Measurements from ENCODE around the gene MPPED1. TPM values are rescaled to one million over a fixed set of nuclear protein-coding genes. Genes with fewer than 3 reads are reported as not detected.

The MPPED1 gene
- total RNA-seq, 1 donor from 2014 or later: not detected

GRCh38 chr22:43476341-43476740 is 64.5 kb downstream of the MPPED1 start:
- H3K4me3 Mint-ChIP-seq (ENCODE audit: unreplicated experiment): no peak overlapping the region
- no peak overlapping the region for H3K27ac Mint-ChIP-seq (ENCODE audit: unreplicated experiment)
- H2AFZ ChIP-seq (ENCODE audit: low read depth, low read length): no peak overlapping the region
- FAIRE-seq (no peak), DNase-seq (ENCODE audit: low read depth) (no peak)
- no peaks in the 10 kb centered on the region for H3K4me1 ChIP-seq (ENCODE audit: insufficient read depth, low read length)
- TF ChIP-seq CTCF (IDR thresholded peaks at IDR 0.05; ENCODE audit: insufficient read depth, low read depth, low read length) (no peak), EZH2 (IDR thresholded peaks at IDR 0.05; ENCODE audit: insufficient read depth, low read length) (no peak)
- no peaks in the 10 kb centered on the region for H3K27me3 ChIP-seq (ENCODE audit: insufficient read depth, low read length)
- peaks cover 3% of the 10 kb centered on the region for H3K9me3 ChIP-seq (ENCODE audit: insufficient read depth, low read depth, low read length)
- H4K20me1 ChIP-seq (ENCODE audit: insufficient read depth, low read length): no peaks in the 10 kb centered on the region
- no peak overlapping the region for H3K9ac ChIP-seq (ENCODE audit: low read length)
- H3K4me3 ChIP-seq (ENCODE audit: insufficient read depth, low read depth, low read length): no peak overlapping the region
- H3K36me3 Mint-ChIP-seq (ENCODE audit: low read depth, unreplicated experiment): no peaks in the 10 kb centered on the region
- no peaks in the 10 kb centered on the region for H3K9me3 Mint-ChIP-seq (ENCODE audit: unreplicated experiment)
- H3K27ac ChIP-seq (ENCODE audit: low read depth, low read length): no peak overlapping the region
- H3K4me2 ChIP-seq (ENCODE audit: low read length): no peak overlapping the region
- no peaks in the 10 kb centered on the region for H3K79me2 ChIP-seq (ENCODE audit: insufficient read depth, low read length)
- no peaks in the 10 kb centered on the region for H3K36me3 ChIP-seq (ENCODE audit: insufficient read depth, low read length)
- H3K27me3 Mint-ChIP-seq (ENCODE audit: low read depth, unreplicated experiment): peaks cover 61% of the 10 kb centered on the region
- H3K4me1 Mint-ChIP-seq (ENCODE audit: low read depth, unreplicated experiment): peaks cover 8% of the 10 kb centered on the region

GRCh38 chr22:43476751-43477725 is 65.2 kb downstream of the MPPED1 start:
- H3K9ac ChIP-seq (ENCODE audit: low read length): no peak overlapping the region
- H3K4me3 ChIP-seq (ENCODE audit: insufficient read depth, low read depth, low read length): no peak overlapping the region
- H3K79me2 ChIP-seq (ENCODE audit: insufficient read depth, low read length): no peaks in the 10 kb centered on the region
- no peaks in the 10 kb centered on the region for H3K27me3 ChIP-seq (ENCODE audit: insufficient read depth, low read length)
- H3K36me3 Mint-ChIP-seq (ENCODE audit: low read depth, unreplicated experiment): no peaks in the 10 kb centered on the region
- H3K9me3 Mint-ChIP-seq (ENCODE audit: unreplicated experiment): no peaks in the 10 kb centered on the region
- H3K27ac ChIP-seq (ENCODE audit: low read depth, low read length): no peak overlapping the region
- peaks cover 61% of the 10 kb centered on the region for H3K27me3 Mint-ChIP-seq (ENCODE audit: low read depth, unreplicated experiment)
- no peak overlapping the region for H3K4me3 Mint-ChIP-seq (ENCODE audit: unreplicated experiment)
- H2AFZ ChIP-seq (ENCODE audit: low read depth, low read length): no peak overlapping the region
- H3K36me3 ChIP-seq (ENCODE audit: insufficient read depth, low read length): no peaks in the 10 kb centered on the region
- H3K27ac Mint-ChIP-seq (ENCODE audit: unreplicated experiment): no peak overlapping the region
- DNase-seq (ENCODE audit: low read depth): no peak
- H3K4me1 ChIP-seq (ENCODE audit: insufficient read depth, low read length): no peaks in the 10 kb centered on the region
- H3K9me3 ChIP-seq (ENCODE audit: insufficient read depth, low read depth, low read length): peaks cover 3% of the 10 kb centered on the region
- TF ChIP-seq EZH2 (IDR thresholded peaks at IDR 0.05; ENCODE audit: insufficient read depth, low read length): no peak
- TF ChIP-seq CTCF (IDR thresholded peaks at IDR 0.05; ENCODE audit: insufficient read depth, low read depth, low read length): no peak
- no peak overlapping the region for H3K4me2 ChIP-seq (ENCODE audit: low read length)
- H4K20me1 ChIP-seq (ENCODE audit: insufficient read depth, low read length): no peaks in the 10 kb centered on the region
- no peak for FAIRE-seq
- peaks cover 8% of the 10 kb centered on the region for H3K4me1 Mint-ChIP-seq (ENCODE audit: low read depth, unreplicated experiment)

- Histone ChIP-seq H3K4me3 (ENCODE audit: insufficient read depth, low read depth, low read length) (no peak overlapping the region), H4K20me1 (ENCODE audit: insufficient read depth, low read length) (no peaks in the 10 kb centered on the region), H3K9me3 (ENCODE audit: insufficient read depth, low read depth, low read length) (peaks cover 3% of the 10 kb centered on the region), H3K27me3 (ENCODE audit: insufficient read depth, low read length) (no peaks in the 10 kb centered on the region), H3K9ac (ENCODE audit: low read length) (no peak overlapping the region), H3K79me2 (ENCODE audit: insufficient read depth, low read length) (no peaks in the 10 kb centered on the region), H2AFZ (ENCODE audit: low read depth, low read length) (no peak overlapping the region), H3K4me1 (ENCODE audit: insufficient read depth, low read length) (no peaks in the 10 kb centered on the region), H3K27ac (ENCODE audit: low read depth, low read length) (no peak overlapping the region), H3K36me3 (ENCODE audit: insufficient read depth, low read length) (no peaks in the 10 kb centered on the region), H3K4me2 (ENCODE audit: low read length) (no peak overlapping the region)
- TF ChIP-seq EZH2 (IDR thresholded peaks at IDR 0.05; ENCODE audit: insufficient read depth, low read length) (no peak), CTCF (IDR thresholded peaks at IDR 0.05; ENCODE audit: insufficient read depth, low read depth, low read length) (no peak)
- DNase-seq (ENCODE audit: low read depth): no peak
- Mint-ChIP-seq H3K9me3 (ENCODE audit: unreplicated experiment) (no peaks in the 10 kb centered on the region), H3K27ac (ENCODE audit: unreplicated experiment) (no peak overlapping the region), H3K4me3 (ENCODE audit: unreplicated experiment) (no peak overlapping the region), H3K36me3 (ENCODE audit: low read depth, unreplicated experiment) (no peaks in the 10 kb centered on the region), H3K4me1 (ENCODE audit: low read depth, unreplicated experiment) (peaks cover 6% of the 10 kb centered on the region), H3K27me3 (ENCODE audit: low read depth, unreplicated experiment) (peaks cover 63% of the 10 kb centered on the region)
- FAIRE-seq: no peak
Observed at GRCh38 chr22:43477966-43478365, 66.2 kb downstream of the MPPED1 start.

All from astrocyte (in vitro differentiated cells and primary cell).